Mesenchymal stem cell (in vitro differentiated cells and primary cell): Measurements from ENCODE around the gene KNSTRN.

Experiments
- DNase-seq: peaks from one replicate; pipeline ENCODE4 v3.0.0-alpha.2; 2013
- H2AFZ ChIP-seq: one replicate; pipeline ENCODE4 v1.6.1; 2013; ENCODE audit warnings: low read depth, mild to moderate bottlenecking, control low read depth, inconsistent platforms, low read length, moderate library complexity
- H2AK5ac ChIP-seq: 2 replicates; pipeline ENCODE4 v1.6.1; 2013; ENCODE audit warnings: low read length, moderate library complexity, mild to moderate bottlenecking, inconsistent platforms; ENCODE audit not compliant: severe bottlenecking
- H2BK120ac ChIP-seq: one replicate; pipeline ENCODE4 v1.6.1; 2013; ENCODE audit warnings: low read depth, mild to moderate bottlenecking, inconsistent platforms, low read length, moderate library complexity
- H2BK12ac ChIP-seq, 2 experiments: one replicate each; pipeline ENCODE4 v1.6.1; 2013; ENCODE audit warnings: inconsistent platforms in 2 of 2, low read length in 2 of 2, mild to moderate bottlenecking in 2 of 2, moderate library complexity in 2 of 2, control low read depth in 1 of 2
- H2BK15ac ChIP-seq: one replicate; pipeline ENCODE4 v1.6.1; 2013; ENCODE audit warnings: mild to moderate bottlenecking, low read depth, inconsistent platforms; ENCODE audit not compliant: poor library complexity, severe bottlenecking
- H2BK5ac ChIP-seq: 2 replicates; pipeline ENCODE4 v1.6.1; 2013; ENCODE audit warnings: low read depth, mild to moderate bottlenecking, low read length, control low read depth, inconsistent platforms; ENCODE audit not compliant: poor library complexity, severe bottlenecking
- H3K14ac ChIP-seq, 2 experiments: one replicate each; pipeline ENCODE4 v1.6.1; 2013; ENCODE audit warnings: inconsistent platforms in 2 of 2, low read length in 2 of 2, control low read depth in 1 of 2, mild to moderate bottlenecking in 1 of 2, moderate library complexity in 1 of 2
- H3K18ac ChIP-seq, 2 experiments: one replicate each; pipeline ENCODE4 v1.6.1; 2013; ENCODE audit warnings: inconsistent platforms in 2 of 2, low read length in 2 of 2, control low read depth in 1 of 2, low read depth in 1 of 2, mild to moderate bottlenecking in 1 of 2
- H3K23ac ChIP-seq, 2 experiments: one replicate each; pipeline ENCODE4 v1.6.1; 2013; ENCODE audit warnings: inconsistent platforms in 2 of 2, low read length in 2 of 2, mild to moderate bottlenecking in 2 of 2, moderate library complexity in 2 of 2, control low read depth in 1 of 2
- H3K27ac ChIP-seq: 2 replicates; pipeline ENCODE4 v1.5.1; 2013; ENCODE audit warnings: mild to moderate bottlenecking, moderate library complexity, low read length, control low read depth, inconsistent platforms; ENCODE audit not compliant: poor library complexity, severe bottlenecking
- H3K27me3 ChIP-seq, 2 experiments: 2 replicates each; pipeline versions ENCODE4 v1.6.1 to v1.7.0; 2013; ENCODE audit warnings: low read length in 2 of 2, mild to moderate bottlenecking in 2 of 2, moderate library complexity in 2 of 2, control low read depth in 1 of 2, inconsistent platforms in 1 of 2; ENCODE audit not compliant: control insufficient read depth in 1 of 2, insufficient read depth in 1 of 2
- H3K36me3 ChIP-seq, 2 experiments: 2 replicates each; pipeline versions ENCODE4 v1.6.1 to v1.7.0; 2013; ENCODE audit warnings: low read length in 2 of 2, control low read depth in 1 of 2, inconsistent platforms in 1 of 2, low read depth in 1 of 2, mild to moderate bottlenecking in 1 of 2; ENCODE audit not compliant: insufficient read depth in 2 of 2, control insufficient read depth in 1 of 2
- H3K4ac ChIP-seq, 2 experiments: one replicate each; pipeline ENCODE4 v1.6.1; 2013; ENCODE audit warnings: inconsistent platforms in 2 of 2, low read length in 2 of 2, mild to moderate bottlenecking in 2 of 2, moderate library complexity in 2 of 2, control low read depth in 1 of 2, low read depth in 1 of 2
- H3K4me1 ChIP-seq: 2 replicates; pipeline ENCODE4 v1.6.1; 2013; ENCODE audit warnings: low read depth, low read length, control low read depth; ENCODE audit not compliant: control insufficient read depth, insufficient read depth
- H3K4me2 ChIP-seq: 2 replicates; pipeline ENCODE4 v1.6.1; 2013; ENCODE audit warnings: low read length, mild to moderate bottlenecking, inconsistent platforms; ENCODE audit not compliant: poor library complexity, severe bottlenecking
- H3K4me3 ChIP-seq, 2 experiments: 2 replicates each; pipeline versions ENCODE4 v1.5.1 to v1.7.0; 2013; ENCODE audit warnings: low read length in 2 of 2, mild to moderate bottlenecking in 2 of 2, control low read depth in 1 of 2, low read depth in 1 of 2; ENCODE audit not compliant: insufficient read depth in 1 of 2
- H3K79me1 ChIP-seq: replicated peaks from 2 replicates; pipeline ENCODE4 v1.6.1; 2013; ENCODE audit warnings: mild to moderate bottlenecking, control low read depth, low read length, inconsistent platforms; ENCODE audit not compliant: poor library complexity, severe bottlenecking
- H3K9ac ChIP-seq: 2 replicates; pipeline ENCODE4 v1.7.0; 2013; ENCODE audit warnings: mild to moderate bottlenecking, low read length, moderate library complexity
- H3K9me3 ChIP-seq: 2 replicates; pipeline ENCODE4 v1.7.0; 2013; ENCODE audit warnings: mild to moderate bottlenecking, low read length; ENCODE audit not compliant: control insufficient read depth
- H4K8ac ChIP-seq: one replicate; pipeline ENCODE4 v1.6.1; 2013; ENCODE audit warnings: inconsistent platforms, mild to moderate bottlenecking, low read length, moderate library complexity
- H4K91ac ChIP-seq: one replicate; pipeline ENCODE4 v1.6.1; 2013; ENCODE audit warnings: mild to moderate bottlenecking, low read length, inconsistent platforms
- WGBS: methylation state at CpG from one replicate; pipeline ENCODE4 v1.1.7; 2013; ENCODE audit warnings: mixed read lengths; 5-methylcytosine and 5-hydroxymethylcytosine counted together

The KNSTRN gene

GRCh38 chr15:40343512-40343911 lies 39.0 kb upstream of the KNSTRN start:
- no peak overlapping the region for H3K9ac ChIP-seq
- H3K36me3 ChIP-seq: no peaks in the 10 kb centered on the region
- peak overlapping the region; percentile 65 for H3K27ac ChIP-seq
- peak overlapping the region; percentile 85 for H2BK15ac ChIP-seq
- peak overlapping the region; percentile 86 for H2BK120ac ChIP-seq
- peak overlapping the region; percentile 57 to 84 for H3K4ac ChIP-seq
- H4K8ac ChIP-seq: peak overlapping the region; percentile 96
- DNase-seq: peak; percentile 98
- peak overlapping the region; percentile 41 to 85 for H2BK12ac ChIP-seq
- H3K4me1 ChIP-seq: peaks cover 40% of the 10 kb centered on the region
- no peak overlapping the region for H3K4me2 ChIP-seq
- H4K91ac ChIP-seq: peak overlapping the region; percentile 94
- peak overlapping the region; percentile 21 for H2AFZ ChIP-seq
- peak overlapping the region; percentile 8 for H2BK5ac ChIP-seq
- H3K18ac ChIP-seq: peak overlapping the region; percentile 70 to 95
- no peak overlapping the region for H3K4me3 ChIP-seq
- H3K79me1 ChIP-seq: no peaks in the 10 kb centered on the region
- no peaks in the 10 kb centered on the region for H3K9me3 ChIP-seq
- no peaks in the 10 kb centered on the region for H3K27me3 ChIP-seq
- WGBS: 25% methylated on average over 10 of the region's 10 CpGs
- no peak overlapping the region for H3K14ac ChIP-seq
- no peak overlapping the region for H3K23ac ChIP-seq
- H2AK5ac ChIP-seq: peak overlapping the region; percentile 14

GRCh38 chr15:40344217-40344616 lies 38.3 kb upstream of the KNSTRN start:
- Histone ChIP-seq H3K27me3 (no peaks in the 10 kb centered on the region), H3K9me3 (no peaks in the 10 kb centered on the region), H2BK5ac (no peak overlapping the region), H4K91ac (peak overlapping the region; percentile 94), H3K4me2 (no peak overlapping the region), H3K14ac (peak overlapping the region in 1 of 2 experiments; percentile 83), H3K36me3 (no peaks in the 10 kb centered on the region), H3K18ac (peak overlapping the region; percentile 70 to 95), H2BK120ac (peak overlapping the region; percentile 86), H2AK5ac (peak overlapping the region; percentile 88), H3K4ac (peak overlapping the region; percentile 57 to 84), H3K23ac (peak overlapping the region; percentile 20 to 62), H2BK15ac (peak overlapping the region; percentile 85), H4K8ac (peak overlapping the region; percentile 96), H3K4me3 (no peak overlapping the region), H2BK12ac (peak overlapping the region; percentile 41 to 85), H3K79me1 (no peaks in the 10 kb centered on the region), H2AFZ (no peak overlapping the region), H3K4me1 (peaks cover 33% of the 10 kb centered on the region), H3K27ac (no peak overlapping the region), H3K9ac (no peak overlapping the region)
- DNase-seq: peak; percentile 70
- WGBS: 57% methylated on average over 6 of the region's 6 CpGs

GRCh38 chr15:40344631-40345120 lies 37.8 kb upstream of the KNSTRN start:
- Histone ChIP-seq H2BK5ac (no peak overlapping the region), H2BK12ac (peak overlapping the region; percentile 85 to 86), H3K4me3 (no peak overlapping the region)

GRCh38 chr15:40345225-40345866 lies 37.2 kb upstream of the KNSTRN start:
- Histone ChIP-seq H3K23ac (no peak overlapping the region), H2BK5ac (no peak overlapping the region), H2BK12ac (peak overlapping the region; percentile 38 to 85), H4K8ac (peak overlapping the region; percentile 81), H2AK5ac (no peak overlapping the region), H3K4me2 (no peak overlapping the region), H3K27ac (no peak overlapping the region), H3K4me1 (peaks cover 26% of the 10 kb centered on the region), H3K9ac (no peak overlapping the region), H4K91ac (peak overlapping the region; percentile 72), H3K14ac (no peak overlapping the region), H3K4ac (no peak overlapping the region), H3K36me3 (no peaks in the 10 kb centered on the region), H3K27me3 (peaks cover 0 to 4% of the 10 kb centered on the region in 2 experiments), H3K9me3 (no peaks in the 10 kb centered on the region), H3K79me1 (no peaks in the 10 kb centered on the region), H3K4me3 (no peak overlapping the region), H2BK15ac (no peak overlapping the region), H3K18ac (peak overlapping the region in 1 of 2 experiments; percentile 20), H2BK120ac (no peak overlapping the region), H2AFZ (no peak overlapping the region)
- WGBS: 78% methylated on average over 5 of the region's 10 CpGs
- no peak for DNase-seq

More at GRCh38 chr15:40344631-40345120, 37.8 kb upstream of the KNSTRN start:
- peak; percentile 75 for DNase-seq
- peak overlapping the region; percentile 81 for H4K8ac ChIP-seq
- no peaks in the 10 kb centered on the region for H3K79me1 ChIP-seq
- no peak overlapping the region for H3K4me2 ChIP-seq
- H3K18ac ChIP-seq: peak overlapping the region; percentile 81 to 95
- 64% methylated on average over 13 of the region's 15 CpGs for WGBS
- peak overlapping the region in 1 of 2 experiments; percentile 83 for H3K14ac ChIP-seq
- peaks cover 28% of the 10 kb centered on the region for H3K4me1 ChIP-seq
- H3K23ac ChIP-seq: no peak overlapping the region
- H3K27me3 ChIP-seq: no peaks in the 10 kb centered on the region
- H2BK15ac ChIP-seq: peak overlapping the region; percentile 85
- peak overlapping the region; percentile 94 for H4K91ac ChIP-seq
- H3K9me3 ChIP-seq: no peaks in the 10 kb centered on the region
- no peak overlapping the region for H2AFZ ChIP-seq
- peak overlapping the region; percentile 55 for H2BK120ac ChIP-seq
- H2AK5ac ChIP-seq: no peak overlapping the region
- H3K27ac ChIP-seq: no peak overlapping the region
- no peak overlapping the region for H3K9ac ChIP-seq
- H3K36me3 ChIP-seq: no peaks in the 10 kb centered on the region
- H3K4ac ChIP-seq: peak overlapping the region; percentile 54 to 84
